Fibroblast of pulmonary artery (primary cell): ENCODE results near the gene GPR68.

Experiments
- DNase-seq: peaks from one replicate; pipeline ENCODE4 v3.0.0-alpha.2; 2010; ENCODE audit warnings: low read depth
- H3K4me3 ChIP-seq: replicated peaks from 2 replicates; pipeline ENCODE4 v1.5.1; 2011; ENCODE audit warnings: low read depth, mild to moderate bottlenecking, control low read depth, low read length, moderate library complexity
- CTCF ChIP-seq: IDR thresholded peaks from 2 replicates; pipeline ENCODE4 v1.5.1; 2011; ENCODE audit warnings: mild to moderate bottlenecking, control low read depth, low read length, inconsistent platforms; ENCODE audit errors: missing control alignments

The GPR68 gene

DNA sequence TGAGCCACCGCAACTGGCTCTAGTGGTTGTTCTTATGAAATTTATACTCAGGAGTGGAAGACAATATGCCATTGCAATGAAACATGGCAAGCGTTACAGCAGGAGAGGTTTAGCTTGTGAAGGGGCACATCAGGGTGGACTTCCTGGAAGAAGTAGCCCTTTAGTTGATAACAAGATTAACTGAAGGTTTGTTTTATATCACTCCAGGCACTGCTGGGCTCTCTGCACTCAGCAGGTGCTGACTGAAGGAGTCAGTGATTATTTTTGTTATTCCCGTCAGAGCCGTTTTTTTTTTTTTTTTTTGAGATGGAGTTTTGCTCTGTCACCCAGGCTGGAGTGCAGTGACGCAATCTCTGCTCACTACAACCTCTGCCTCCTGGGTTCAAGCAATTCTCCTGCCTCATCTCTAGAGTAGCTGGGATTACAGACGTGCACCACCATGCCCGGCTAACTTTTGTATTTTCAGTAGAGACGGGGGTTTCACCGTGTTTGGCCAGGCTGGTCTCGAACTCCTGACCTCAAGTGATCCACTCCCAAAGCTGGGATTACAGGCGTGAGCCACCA lies 17.6 kb upstream of the GPR68 start:
- DNase-seq = no peak
- no peak for TF ChIP-seq CTCF

DNA sequence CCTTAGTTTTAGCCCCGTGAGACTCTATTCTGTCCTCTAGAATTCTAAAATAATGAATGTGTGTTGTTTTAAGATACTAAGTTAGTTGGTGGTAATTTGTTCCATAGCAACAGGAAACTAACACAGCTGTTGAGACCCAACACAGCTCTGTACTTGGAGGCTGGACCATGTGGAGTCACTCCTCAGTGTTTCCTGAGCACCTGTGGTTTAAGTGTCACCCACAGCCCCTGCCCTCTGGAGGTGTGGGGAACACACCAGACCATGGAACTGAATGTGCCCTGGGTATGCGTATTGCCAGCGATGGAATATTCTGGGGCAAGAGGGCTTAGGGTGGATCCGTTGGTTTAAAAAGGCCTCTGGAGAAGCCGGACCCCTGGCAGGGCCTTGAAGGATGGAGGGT lies 16.6 kb upstream of the GPR68 start:
- no peak for DNase-seq
- no peak overlapping the region for H3K4me3 ChIP-seq
- no peak for TF ChIP-seq CTCF

More for the DNA sequence above, 17.6 kb upstream of the GPR68 start:
- no peak overlapping the region for H3K4me3 ChIP-seq

- TF ChIP-seq CTCF = no peak
- DNase-seq = no peak
- H3K4me3 ChIP-seq = no peak overlapping the region
These were observed 14.4 kb upstream of the GPR68 start for GRCh38 chr14:91258876-91259275.

DNA sequence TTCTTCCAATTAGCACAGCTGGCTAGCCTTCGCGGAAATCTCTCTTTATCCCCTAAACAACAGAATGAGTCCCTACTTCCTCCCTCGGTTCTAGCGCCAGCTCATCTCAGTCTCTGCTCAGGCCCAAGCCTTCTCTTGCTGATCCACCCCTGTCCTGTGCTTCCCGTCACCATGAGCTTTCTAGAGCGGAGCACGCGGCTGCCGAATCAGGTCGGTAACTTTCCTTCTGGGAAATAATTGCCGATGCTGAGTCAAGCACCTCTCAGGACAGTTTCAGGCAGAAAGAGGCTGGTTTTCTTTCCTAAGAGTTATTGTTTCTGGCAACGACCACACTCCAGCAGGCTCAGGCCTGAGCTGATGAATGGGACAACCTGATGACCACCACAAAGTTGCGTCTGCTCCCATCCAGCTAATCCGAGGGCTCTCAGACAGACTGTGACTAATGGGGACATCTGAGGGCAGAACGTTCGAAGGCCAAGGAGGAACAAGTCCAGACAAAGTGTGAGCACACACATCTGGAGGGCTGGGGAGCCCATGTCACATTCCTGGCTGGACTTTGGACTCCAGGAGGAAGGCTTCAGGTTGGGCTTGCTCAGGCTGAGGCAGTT lies 13.6 kb upstream of the GPR68 start:
- no peak for TF ChIP-seq CTCF
- peak; percentile 45 for DNase-seq
- no peak overlapping the region for H3K4me3 ChIP-seq

- no peak for TF ChIP-seq CTCF
- H3K4me3 ChIP-seq = no peak overlapping the region
- no peak for DNase-seq
These were observed 13.0 kb upstream of the GPR68 start for GRCh38 chr14:91257328-91258010.

- DNase-seq = no peak
- no peak for TF ChIP-seq CTCF
- no peak overlapping the region for H3K4me3 ChIP-seq
These were observed 12.2 kb upstream of the GPR68 start for GRCh38 chr14:91256661-91257060.
